T-helper 2 cell treated with Interferon-gamma antibody and Interleukin-4, amounts not matched to agents 100 ng/mL and 5 ng/mL, for 36 hours (primary cell): ENCODE measurements around the gene ADGRL2. TPM values are rescaled to one million over a fixed set of nuclear protein-coding genes. Genes with fewer than 3 reads are reported as not detected.
"Not testable (repeated sequence)": the region's sequence is repeated elsewhere in the genome, so short reads cannot be mapped to it uniquely, and the experiment has no call there.

Experiments
- intact Hi-C: fragments of 100-400 bp; cut with micrococcal nuclease; formaldehyde crosslinking; loops from one replicate; pipeline ENCODE4 v1.15.1; 2023
- total RNA-seq: library from RNA; stranded (reverse); gene quantifications from 2 replicates; pipeline ENCODE4 v1.2.3, GENCODE V29; 2022

ADGRL2 gene
- total RNA-seq, 1 donor from 2014 or later, result not detected

DNA sequence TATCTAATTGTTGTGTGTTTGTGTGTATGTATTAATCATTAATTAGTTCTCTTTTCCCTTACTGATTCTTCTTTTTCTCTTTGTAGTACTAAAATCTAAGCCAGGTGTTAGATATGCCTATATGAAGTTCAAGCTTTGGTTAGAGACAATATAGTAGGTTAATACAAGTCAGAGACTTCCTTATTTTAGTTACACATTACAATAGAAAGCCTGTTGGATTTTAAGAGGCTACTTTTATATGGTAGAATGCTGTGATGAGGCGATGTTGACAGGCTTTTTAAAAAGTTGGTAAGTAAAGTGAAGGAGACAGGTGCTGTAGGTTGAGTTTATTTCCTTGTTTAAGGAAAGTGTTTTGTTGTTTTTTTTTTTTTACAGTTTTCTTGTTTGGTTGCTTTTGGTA is 45.9 kb downstream of the ADGRL2 start:
- intact Hi-C loops, result no loop called here

DNA sequence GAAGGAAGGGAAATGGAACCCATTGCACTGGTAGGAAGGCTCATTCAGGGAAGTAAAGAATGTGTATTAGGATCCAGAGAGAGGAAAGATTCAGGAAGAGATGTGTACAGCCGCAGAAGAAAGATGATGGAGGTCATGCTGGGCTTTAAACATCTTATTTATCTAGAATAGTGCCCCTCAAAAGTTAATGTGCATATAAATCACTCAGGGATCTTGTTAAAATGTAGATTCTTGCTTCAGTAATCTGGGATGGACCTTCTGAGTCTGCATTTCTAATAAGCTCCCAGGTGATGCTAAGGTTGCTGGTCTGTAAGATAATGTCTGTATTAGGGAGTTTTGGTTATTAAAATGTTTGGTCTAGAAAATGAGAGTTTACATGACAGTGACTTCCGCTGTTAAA is 46.3 kb downstream of the ADGRL2 start:
- intact Hi-C loops, result no loop called here

DNA sequence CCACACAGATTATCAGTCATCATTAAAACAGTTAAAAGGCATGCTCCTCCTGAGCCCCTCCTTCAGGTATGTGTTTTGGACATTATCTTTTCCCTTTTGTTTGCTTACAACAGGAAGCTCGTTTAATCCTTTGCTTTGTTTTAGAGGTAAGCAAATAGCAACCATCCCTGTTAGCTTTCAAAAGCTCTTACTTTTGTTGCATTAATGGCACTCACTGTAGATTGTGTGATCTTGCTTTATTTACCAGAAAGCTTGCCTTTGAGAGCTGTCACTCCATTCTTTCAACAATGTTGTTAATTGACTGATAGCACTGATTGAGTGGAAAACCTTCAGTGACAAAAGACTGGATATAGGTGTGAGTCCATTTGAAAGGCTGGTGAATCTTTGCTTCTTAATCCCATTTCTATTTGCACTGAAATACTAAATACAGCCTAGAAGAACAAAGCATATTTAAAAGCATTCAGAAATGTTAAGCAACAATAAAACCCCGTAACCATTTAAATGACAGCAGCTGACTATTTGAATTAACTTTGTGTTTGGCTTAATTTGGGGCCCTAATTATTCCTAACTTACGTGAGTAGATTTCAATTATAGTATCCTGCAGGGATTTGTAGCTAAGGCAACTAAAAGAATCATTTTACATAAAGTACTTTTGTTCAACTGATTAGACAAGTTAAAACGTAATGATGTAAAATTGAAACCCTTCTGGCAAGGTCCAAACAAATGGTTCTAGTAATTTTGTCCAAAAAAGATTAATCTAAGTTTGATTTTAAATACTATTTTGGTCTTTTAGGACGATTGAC is 48.3 kb downstream of the ADGRL2 start:
- intact Hi-C loops, result no loop called here

DNA sequence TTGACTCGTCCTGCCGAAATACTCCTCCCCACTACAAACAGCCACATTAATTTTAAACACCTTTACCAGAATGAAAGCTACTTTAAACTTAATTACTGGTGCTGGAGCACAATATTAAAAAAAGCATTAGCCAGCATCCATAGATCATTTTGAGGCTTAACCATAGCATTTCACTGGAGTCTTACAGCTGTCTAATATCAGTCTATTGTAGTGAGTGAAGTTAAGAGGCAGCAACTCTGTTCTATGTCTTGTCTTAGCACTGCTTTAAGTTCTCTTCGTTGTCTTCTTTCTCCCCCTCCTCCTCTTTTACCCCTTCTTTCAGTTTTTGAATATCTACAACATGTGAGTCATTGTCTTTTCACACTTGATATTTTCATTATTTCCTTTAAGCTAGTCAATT is 49.3 kb downstream of the ADGRL2 start:
- intact Hi-C loops, result no loop called here

DNA sequence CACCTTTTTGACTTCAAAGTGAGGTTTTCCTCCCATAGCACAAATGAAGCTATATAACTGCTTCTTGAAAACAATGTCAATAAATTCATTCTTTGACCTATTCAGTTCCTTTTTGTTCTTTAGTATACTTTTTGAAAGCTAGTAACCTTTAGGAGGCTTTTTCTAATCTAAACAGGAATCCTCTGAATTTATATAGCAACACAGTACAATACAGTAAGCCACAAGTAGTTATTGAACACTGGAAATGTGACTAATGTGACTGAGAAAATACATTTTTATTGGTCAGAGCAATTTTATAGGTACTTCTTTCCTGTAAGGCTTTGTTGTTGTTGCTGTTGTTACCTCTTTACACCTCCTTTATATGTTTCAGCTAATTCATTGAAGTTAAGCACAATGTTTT is 49.8 kb downstream of the ADGRL2 start:
- intact Hi-C loops, result no loop called here

DNA sequence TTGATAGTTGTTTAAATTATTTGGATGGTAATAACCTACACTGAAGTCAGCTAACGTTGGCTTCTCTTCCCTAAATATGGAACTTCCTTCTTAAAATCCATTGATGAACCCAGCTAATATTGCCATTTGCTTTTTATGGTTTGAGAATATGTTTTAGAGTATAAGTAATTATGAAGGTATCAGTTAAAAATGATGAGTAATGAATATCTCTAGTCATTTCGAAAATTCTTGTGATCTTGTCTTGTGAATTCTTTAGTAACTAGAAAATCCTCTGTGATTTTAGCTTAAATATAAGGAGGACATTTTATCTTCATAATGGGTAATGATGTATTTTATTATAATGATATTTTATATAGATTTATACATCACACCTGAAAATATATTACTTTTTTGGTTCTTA is 50.5 kb downstream of the ADGRL2 start:
- intact Hi-C loops, result no loop called here

DNA sequence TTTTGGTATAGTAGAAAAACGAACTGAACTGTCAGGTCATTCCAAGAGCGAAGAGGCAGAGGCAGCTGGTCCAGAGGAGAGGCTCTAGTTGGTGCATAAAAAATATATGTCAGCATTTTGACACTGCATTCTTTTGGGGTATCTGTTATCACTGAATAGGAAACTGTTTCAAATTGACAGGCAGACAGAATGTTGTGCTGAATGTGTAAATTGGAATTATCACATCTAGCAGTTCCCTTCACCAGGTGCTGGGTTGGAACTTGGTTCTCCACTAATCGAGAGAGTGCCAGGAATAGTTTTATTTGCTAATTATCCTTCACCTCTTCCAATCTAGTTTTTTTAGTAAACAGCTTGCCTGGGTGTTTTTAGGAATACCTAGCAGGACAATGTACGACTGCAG is 52.2 kb downstream of the ADGRL2 start:
- intact Hi-C loops, result no loop called here

DNA sequence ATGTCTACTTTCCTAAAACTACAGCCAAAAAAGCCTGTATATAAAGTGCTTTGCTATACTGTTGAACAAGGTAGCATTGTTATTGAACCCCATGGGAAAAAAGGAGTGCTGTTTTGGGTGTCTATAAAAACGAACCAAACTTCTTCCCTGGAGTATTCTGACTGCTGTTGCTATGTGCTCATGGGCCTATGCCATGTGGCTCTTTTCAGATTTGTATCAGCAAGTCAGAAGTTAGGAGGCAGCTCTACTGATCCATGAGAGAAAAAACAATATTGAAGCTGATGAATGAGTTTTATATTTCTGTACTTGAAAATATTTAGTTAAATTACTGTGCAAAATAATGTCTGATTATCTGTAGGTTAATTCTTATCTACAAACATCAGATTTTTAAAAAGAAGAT is 66.5 kb downstream of the ADGRL2 start:
- intact Hi-C loops, result no loop called here

DNA sequence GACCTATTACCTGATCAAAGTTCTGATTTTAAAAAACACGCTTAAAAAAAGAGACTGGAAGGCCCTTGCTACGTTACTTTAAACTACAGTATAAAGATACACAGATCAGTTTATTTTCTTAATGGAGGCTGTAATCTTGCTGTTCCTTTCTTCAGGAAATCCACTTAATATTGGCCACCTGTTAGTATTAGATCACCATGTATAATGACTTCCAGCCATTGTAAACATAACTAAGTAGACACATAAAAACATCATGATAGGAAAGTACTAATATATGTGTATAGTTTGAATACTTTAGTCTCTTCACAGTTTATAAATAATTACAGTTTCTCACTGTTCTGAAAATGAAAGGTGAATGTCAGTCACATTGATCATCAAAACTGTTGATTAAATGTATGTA is 68.6 kb downstream of the ADGRL2 start:
- intact Hi-C loops, result no loop called here

DNA sequence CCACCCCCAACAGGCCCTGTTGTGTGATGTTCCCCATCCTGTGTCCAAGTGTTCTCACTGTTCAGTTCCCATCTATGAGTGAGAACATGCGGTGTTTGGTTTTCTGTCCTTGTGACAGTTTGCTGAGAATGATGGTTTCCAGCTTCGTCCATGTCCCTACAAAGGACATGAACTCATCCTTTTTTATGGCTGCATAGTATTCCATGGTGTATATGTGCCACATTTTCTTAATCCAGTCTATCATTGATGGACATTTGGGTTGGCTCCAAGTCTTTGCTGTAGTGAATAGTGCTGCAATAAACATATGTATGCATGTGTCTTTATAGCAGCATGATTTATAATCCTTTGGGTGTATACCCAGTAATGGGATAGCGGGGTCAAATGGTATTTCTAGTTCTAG is 70.4 kb downstream of the ADGRL2 start:
- intact Hi-C loops, result not testable (repeated sequence)

DNA sequence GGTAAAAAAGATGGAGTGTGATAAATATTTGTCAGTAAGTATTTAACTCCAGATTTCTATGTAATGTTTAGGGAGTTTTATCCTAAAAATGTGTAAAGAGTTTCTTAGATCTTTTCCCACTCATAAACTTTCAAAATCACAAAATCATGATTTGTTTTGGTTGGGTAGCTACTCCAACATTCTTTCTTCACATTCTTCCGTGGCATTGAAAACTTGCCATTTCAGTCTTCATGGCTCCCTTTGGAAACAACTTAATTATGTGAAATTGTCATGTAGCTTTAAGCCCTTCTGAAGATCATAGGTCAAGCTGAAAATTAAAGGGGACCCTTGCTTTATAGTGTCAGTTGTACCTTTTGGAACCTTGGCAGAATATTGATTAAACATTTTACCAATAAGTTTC is 73.2 kb downstream of the ADGRL2 start:
- intact Hi-C loops, result no loop called here

DNA sequence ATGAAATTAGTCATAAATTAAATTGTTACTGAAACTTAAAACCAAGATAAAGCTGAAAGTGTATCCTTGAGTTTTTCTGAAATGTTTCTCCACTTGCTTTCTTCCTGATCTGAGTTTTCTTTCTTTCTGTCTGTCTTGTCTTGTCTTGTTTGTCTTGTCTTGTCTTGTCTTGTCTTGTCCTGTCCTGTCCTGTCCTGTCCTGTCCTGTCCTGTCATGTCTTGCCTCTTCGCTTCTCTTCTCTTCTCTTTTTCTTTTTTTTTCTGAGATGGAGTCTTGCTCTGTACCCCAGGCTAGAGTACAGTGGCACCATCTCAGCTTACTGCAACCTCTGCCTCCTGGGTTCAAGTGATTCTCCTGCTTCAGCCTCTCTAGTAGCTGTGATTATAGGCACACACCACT is 73.7 kb downstream of the ADGRL2 start:
- intact Hi-C loops, result no loop called here

DNA sequence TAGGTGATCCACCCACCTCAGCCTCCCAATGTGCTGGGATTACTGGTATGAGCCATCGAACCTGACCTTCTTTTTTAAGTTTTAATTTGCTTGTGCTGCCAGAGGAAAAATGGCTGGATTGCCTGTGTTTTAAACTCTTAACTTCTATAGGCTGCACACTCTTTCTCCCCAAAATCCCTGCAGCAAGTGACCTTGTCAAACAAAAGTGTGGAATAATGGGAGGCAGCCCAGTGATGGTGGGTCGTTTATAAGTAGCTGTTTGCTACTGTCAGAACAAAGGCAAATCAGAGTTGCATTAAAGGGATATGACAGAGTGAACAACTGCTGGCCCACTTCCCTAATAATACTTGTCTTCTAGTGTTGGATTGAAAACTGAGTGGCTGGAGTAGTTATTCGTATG is 74.2 kb downstream of the ADGRL2 start:
- intact Hi-C loops, result no loop called here

DNA sequence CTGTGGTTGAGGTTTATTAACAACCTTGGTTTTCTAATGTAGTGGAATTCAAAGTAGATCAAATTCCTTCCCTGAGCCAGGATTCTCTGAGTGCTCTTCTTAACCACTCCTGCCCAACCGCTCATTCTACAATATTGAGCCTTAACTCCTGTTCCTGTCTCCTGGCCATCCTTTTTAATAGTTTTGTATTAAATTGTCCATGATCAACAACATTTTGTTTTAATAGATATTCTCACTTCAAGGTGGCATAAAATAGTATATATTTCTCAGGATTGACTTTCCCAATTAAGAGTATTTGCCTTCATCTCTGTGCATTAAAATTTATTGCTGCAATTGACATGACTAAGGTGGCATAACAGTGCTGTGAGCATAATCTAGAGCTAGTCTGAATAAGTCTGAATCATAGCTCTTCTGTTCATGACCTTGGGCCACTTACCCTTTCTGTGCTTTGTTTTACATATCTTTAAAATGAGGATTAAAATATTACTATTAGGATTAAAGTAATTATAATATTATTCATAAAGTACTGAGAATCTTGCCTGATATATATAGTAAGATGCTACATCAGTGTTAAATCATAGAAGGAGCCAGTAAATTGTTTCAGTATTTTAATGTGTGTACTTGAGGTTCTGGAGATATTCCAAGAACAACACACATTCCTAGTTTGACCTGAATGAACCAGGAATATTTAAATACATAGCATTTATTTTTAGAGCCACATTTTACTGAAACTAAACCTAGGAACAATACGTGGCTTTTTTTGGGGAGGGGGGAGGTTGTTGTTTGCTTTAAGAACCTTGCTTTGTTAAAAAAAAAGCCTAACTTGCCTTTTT is 76.4 kb downstream of the ADGRL2 start:
- intact Hi-C loops, result no loop called here

DNA sequence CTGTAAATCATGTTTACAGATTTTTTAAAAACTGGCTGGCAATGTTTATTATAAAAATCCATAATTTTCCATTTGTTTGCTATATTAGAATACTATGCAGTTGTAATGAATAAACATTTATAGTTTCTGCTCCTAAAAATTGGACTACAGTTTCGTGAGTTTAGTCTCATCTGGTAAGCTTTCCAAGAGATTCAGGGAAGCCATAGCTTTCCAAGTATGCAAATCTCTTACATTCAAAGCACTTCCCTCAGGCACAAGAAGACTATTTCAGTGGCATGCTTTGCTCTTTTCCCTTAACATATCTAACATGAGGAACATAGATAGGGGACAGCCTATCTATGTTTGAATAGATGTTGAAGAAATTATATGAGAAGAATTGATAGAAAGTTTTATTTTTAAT is 77.2 kb downstream of the ADGRL2 start:
- intact Hi-C loops, result no loop called here

DNA sequence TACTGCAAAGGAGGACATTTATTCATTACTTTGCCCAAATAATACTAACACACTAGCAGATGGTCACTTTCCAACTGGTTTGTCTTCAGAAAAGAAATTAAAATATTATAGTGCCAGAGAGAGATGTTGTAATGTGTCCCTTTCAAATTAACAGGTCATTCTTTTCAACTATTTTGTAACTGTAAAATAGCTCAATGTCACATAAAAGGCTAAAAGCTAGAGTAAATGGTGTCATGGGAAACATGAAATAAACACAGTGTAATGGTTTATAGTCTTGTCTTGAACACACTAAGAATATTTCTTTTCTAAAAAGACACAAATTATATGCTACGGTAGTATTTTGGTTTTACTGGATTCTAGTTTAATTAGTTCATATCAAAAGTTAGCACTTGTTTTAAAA is 77.8 kb downstream of the ADGRL2 start:
- intact Hi-C loops, result no loop called here

DNA sequence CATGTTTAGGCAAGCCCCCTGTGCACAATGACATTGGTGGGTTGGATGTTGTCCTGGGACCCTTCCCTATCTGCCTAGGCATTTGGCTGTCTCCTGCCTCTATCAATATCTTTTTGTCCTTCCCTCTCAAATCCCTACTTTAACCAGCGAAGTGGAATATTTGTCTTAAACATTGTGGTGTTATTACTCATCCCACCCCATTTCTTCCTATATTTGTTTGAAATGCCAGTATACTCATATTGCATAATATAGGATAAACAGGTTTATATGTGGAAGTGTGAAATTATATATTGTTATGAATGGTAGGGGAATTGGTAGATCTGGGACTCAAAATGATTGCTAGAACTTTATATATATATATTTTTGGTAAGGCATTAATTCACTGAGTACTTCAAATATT is 80.0 kb downstream of the ADGRL2 start:
- intact Hi-C loops, result no loop called here

DNA sequence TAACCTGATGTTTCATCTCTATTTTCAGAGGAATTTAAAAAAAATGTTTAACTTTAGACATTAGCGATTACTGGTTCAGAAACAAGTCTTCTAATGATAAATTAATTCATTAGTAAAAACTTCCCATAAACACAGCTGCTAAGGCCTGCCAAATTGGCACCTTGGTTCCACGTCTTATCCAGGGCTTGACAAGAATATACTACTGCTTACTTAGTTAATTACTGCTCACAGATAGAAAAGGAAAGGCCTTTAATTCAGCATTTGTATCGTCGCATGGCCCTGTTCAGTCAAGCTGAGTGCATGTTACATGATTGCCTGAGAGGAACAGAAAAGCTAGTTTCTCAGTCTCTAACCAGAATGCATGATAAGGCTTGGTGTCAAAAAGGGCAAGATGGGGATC is 84.6 kb downstream of the ADGRL2 start:
- intact Hi-C loops, result no loop called here

DNA sequence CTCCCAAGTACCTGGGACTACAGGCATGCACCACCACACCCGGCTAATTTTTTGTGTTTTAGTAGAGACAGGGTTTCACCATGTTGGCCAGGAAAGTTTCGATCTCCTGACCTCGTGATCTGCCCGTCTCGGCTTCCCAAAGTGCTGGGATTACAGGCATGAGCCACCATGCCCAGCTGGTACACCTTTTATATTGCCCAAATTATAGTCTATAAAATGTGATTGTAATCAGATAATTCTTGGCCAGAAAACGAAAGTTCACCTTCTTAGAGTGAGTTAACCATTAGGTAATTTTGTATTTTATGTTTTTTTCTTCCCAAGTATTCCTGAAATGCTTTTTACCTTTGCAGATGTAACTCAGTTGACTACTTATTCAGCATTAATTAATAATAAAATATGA is 85.6 kb downstream of the ADGRL2 start:
- intact Hi-C loops, result not testable (repeated sequence)

DNA sequence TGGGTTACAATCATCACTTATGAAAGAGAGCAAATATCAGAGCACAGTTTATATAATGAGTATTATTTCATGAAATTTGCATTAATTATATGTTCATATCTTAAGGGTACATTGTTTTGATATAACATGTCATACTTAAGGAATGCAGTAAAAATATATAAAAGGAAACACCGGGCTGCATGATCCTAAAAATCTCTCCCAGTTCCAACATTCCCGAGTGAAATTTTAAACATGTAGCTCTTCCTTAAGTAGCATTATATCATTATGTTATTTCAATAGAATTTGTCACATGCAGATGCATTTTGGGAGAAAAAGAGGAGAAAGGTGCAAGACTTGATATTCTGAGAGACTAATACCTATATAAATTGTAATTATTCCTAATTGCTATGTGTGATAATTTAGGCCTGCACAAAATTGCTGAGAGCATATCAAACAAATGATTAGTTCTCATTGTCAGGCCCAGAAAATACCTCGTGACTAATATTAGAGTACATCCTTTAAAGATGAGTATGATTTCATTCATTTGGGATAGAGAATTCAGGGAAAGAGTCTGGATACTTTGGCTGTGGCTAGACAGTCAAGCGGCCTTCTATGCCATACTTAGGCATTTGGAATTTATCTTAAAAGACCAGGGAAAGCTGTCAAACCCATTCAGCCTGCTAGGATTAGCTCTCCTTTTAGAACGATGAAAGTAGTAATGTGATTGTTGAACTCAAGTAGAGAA is 86.8 kb downstream of the ADGRL2 start:
- intact Hi-C loops, result no loop called here

DNA sequence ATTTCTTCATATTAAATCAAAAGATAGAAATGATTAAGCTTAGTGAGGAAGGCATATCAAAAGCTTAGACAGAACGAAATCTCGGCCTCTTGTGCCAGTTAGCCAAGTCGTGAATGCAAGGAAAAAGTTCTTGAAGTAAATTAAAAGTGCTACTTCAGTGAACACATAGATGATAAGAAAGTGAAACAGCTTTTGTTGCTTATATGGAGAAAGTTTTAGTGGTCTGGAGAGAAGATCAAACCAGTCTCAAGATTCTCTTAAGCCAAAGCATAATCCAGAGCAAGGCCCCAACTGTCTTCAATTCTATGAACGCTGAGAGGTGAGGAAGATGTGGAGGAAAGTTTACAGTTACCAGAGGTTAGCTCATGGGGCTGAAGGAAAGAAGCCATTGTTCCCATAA is 88.4 kb downstream of the ADGRL2 start:
- intact Hi-C loops, result no loop called here

DNA sequence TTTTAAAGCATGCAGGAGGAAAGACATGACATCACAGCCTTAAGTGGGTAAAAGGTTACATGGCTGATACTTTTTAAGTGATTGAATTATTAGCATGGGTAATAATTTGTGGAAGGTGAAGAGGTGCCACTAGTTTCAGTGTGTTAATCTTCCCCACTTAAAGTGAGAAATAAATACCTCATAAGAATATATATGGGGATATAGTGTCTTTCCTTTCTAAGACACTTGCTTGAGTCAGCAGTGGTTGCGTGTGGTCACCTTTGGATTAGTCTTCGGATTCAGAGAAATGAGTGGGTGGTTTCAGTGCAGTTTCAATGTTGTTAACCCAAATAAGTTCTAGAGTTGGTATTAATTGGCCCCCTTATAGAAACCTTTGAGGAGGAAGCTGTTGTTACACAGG is 94.1 kb downstream of the ADGRL2 start:
- intact Hi-C loops, result no loop called here
